ENCODE results near the gene BBS1. TPM values are rescaled to one million over a fixed set of nuclear protein-coding genes. Genes with fewer than 3 reads are reported as not detected.

BBS1 gene
- total RNA-seq, 1 experiment from 2014 or later, result 29.8 TPM

DNA sequence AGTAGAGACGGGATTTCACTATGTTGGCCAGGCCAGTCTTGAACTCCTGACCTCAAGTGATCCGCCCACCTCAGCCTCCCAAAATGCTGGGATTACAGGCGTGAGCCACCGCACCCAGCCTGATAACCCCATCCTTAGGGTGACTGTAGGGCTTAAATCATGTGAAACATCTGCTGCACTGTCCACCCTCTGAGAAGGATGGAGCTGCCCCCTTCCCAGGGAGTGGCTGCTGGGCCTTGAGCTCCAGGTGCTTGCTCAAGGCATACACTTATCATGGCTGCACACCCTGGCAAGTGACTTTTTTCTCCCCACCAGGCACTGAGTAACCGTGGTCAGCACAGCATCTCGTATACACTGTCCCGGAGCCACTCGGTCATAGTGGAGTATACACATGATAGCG is 38.4 kb upstream of the BBS1 start (continued):
- TF ChIP-seq CBX3 (IDR thresholded peaks at IDR 0.05; ENCODE audit: low read depth), result no peak

DNA sequence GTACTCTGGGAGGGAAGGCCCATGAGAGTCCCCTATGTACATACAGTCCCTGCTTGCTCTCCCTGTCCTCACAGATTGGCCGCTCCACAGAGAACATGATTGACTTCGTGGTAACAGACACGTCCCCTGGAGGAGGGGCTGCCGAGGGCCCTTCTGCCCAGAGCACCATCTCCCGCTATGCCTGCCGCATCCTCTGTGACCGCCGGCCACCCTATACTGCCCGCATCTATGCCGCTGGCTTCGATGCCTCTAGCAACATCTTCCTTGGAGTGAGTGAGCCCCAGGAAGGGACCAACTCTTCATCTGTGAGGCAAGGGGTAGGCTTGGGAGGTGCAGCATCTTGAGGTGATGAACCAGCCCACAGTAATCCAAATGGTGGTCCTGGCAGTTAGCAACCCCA is 37.3 kb upstream of the BBS1 start:
- no peaks in the 10 kb centered on the region for H3K9me3 ChIP-seq (ENCODE audit: control insufficient read depth in 1 of 2, insufficient read depth in 1 of 2, low read depth in 1 of 2, low read length in 2 of 2)
- no peaks in the 10 kb centered on the region; a peak in 3 of 4 replicates for H3K4me1 ChIP-seq (ENCODE audit: control insufficient read depth in 1 of 2, insufficient read depth in 2 of 2, low read length in 2 of 2)
- TF ChIP-seq, protein P1, sequence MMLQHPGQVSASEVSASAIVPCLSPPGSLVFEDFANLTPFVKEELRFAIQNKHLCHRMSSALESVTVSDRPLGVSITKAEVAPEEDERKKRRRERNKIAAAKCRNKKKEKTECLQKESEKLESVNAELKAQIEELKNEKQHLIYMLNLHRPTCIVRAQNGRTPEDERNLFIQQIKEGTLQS (IDR thresholded peaks at IDR 0.05), result no peak
- TF ChIP-seq SRF (IDR thresholded peaks at IDR 0.05; ENCODE audit: low read depth) (no peak), ELF1 (IDR thresholded peaks at IDR 0.05; ENCODE audit: borderline replicate concordance, low read depth) (no peak), SIN3A (IDR thresholded peaks at IDR 0.05; ENCODE audit: low read depth) (no peak)
- H3K27ac ChIP-seq (ENCODE audit: low read depth, low read length), result no peak overlapping the region
- no peaks in the 10 kb centered on the region for H3K9me2 ChIP-seq (ENCODE audit: insufficient read depth)
- no TSS peak for BruUV-seq (replicated peaks)
- no peaks in the 10 kb centered on the region; the same call in 1 of the 2 replicates for H3K79me2 ChIP-seq (ENCODE audit: insufficient read depth, low read length)
- H3K27me3 ChIP-seq (ENCODE audit: insufficient read depth, low read length), result no peaks in the 10 kb centered on the region
- no peak overlapping the region for H3K4me2 ChIP-seq (ENCODE audit: low read length)
- H3K9ac ChIP-seq (ENCODE audit: low read length), result no peak overlapping the region
- H3K36me3 ChIP-seq (ENCODE audit: control insufficient read depth in 1 of 2, insufficient read depth in 2 of 2, low read length in 2 of 2), result peaks cover 8 to 12% of the 10 kb centered on the region in 2 experiments; a peak in 2 of 4 replicates
- ChIA-PET CTCF (no interaction called here), RAD21 (ENCODE audit: low non-redundant PET in 1 of 2, low total read pairs in 2 of 2, uncharacterized antibody in 2 of 2, unreplicated experiment in 2 of 2) (no interaction called here), POLR2A (no interaction called here)
- DNase-seq (ENCODE audit: low read depth, low spot score) (no peak), ATAC-seq (no peak)
- H3K4me3 ChIP-seq (replicated peaks in 1 of 2; ENCODE audit: low read depth in 1 of 2, low read length in 2 of 2), result no peak overlapping the region
- intact Hi-C loops (cut with micrococcal nuclease), result no loop called here
- no peaks in the 10 kb centered on the region for H4K20me1 ChIP-seq (ENCODE audit: insufficient read depth)
- H2AFZ ChIP-seq (ENCODE audit: low read depth, low read length, poor library complexity, severe bottlenecking), result no peak overlapping the region

DNA sequence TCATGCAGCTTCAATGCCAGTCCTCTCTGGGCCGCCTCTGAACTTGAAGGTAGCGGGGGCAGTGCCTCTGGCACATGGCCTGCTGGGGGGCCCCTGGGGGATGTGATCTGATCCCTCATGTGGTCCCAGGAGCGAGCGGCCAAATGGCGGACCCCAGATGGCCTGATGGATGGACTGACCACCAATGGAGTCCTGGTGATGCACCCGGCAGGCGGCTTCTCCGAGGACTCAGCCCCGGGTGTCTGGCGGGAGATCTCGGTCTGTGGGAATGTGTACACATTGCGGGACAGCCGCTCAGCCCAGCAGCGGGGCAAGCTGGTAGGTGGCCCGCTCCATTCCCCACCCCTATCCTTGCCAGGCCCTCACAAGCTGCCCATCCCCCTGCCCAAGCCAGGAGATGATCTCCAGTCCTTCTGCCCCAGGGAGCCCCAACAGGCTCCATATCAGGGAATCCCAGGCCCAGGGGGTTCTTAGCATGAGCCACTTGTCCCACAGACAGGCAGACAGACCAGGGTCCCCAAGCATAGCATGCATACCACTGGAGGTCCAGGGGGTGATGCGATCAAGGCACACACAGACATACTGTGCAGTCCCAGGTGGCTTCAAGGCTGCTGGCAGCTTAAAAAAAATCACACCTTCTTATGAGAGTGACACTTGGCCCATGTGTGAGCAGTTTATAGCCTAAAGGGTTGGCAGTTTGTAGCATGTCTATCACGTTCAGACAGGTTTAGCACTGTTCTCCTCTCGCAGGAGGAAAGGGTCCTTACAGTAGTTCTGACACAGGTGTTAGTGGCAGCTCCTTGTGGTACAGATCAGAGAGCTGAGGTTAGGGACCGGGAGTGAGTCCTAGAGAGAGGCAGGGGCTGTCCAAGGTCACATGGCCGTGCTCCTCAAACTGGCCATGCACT is 36.6 kb upstream of the BBS1 start:
- Histone ChIP-seq H3K4me1 (ENCODE audit: control insufficient read depth in 1 of 2, insufficient read depth in 2 of 2, low read length in 2 of 2) (peaks cover 0 to 3% of the 10 kb centered on the region in 2 experiments; a peak in 1 of 4 replicates), H3K9ac (ENCODE audit: low read length) (no peak overlapping the region), H2AFZ (ENCODE audit: low read depth, low read length, poor library complexity, severe bottlenecking) (no peak overlapping the region), H3K36me3 (ENCODE audit: control insufficient read depth in 1 of 2, insufficient read depth in 2 of 2, low read length in 2 of 2) (peaks cover 8 to 12% of the 10 kb centered on the region in 2 experiments; a peak in 2 of 4 replicates), H4K20me1 (ENCODE audit: insufficient read depth) (no peaks in the 10 kb centered on the region), H3K9me2 (ENCODE audit: insufficient read depth) (no peaks in the 10 kb centered on the region), H3K4me3 (replicated peaks in 1 of 2; ENCODE audit: low read depth in 1 of 2, low read length in 2 of 2) (no peak overlapping the region), H3K4me2 (ENCODE audit: low read length) (no peak overlapping the region), H3K79me2 (ENCODE audit: insufficient read depth, low read length) (no peaks in the 10 kb centered on the region), H3K27ac (ENCODE audit: low read depth, low read length) (no peak overlapping the region), H3K27me3 (ENCODE audit: insufficient read depth, low read length) (no peaks in the 10 kb centered on the region), H3K9me3 (ENCODE audit: control insufficient read depth in 1 of 2, insufficient read depth in 1 of 2, low read depth in 1 of 2, low read length in 2 of 2) (no peaks in the 10 kb centered on the region)
- intact Hi-C loops (cut with micrococcal nuclease), result no loop called here
- BruUV-seq (replicated peaks), result no TSS peak
- CTCF ChIA-PET, result no interaction called here
- ATAC-seq, result no peak
- RAD21 ChIA-PET (ENCODE audit: low non-redundant PET in 1 of 2, low total read pairs in 2 of 2, uncharacterized antibody in 2 of 2, unreplicated experiment in 2 of 2), result no interaction called here
- POLR2A ChIA-PET, result no interaction called here
- no peak for DNase-seq (ENCODE audit: low read depth, low spot score)
- TF ChIP-seq SP1 (IDR thresholded peaks at IDR 0.05; ENCODE audit: low read depth) (no peak), CEBPB (IDR thresholded peaks at IDR 0.05; ENCODE audit: low read depth) (no peak), ZFX (IDR thresholded peaks at IDR 0.05) (no peak), SRF (IDR thresholded peaks at IDR 0.05; ENCODE audit: low read depth) (no peak), EZH2phosphoT487 (IDR thresholded peaks at IDR 0.05; ENCODE audit: borderline replicate concordance) (no peak), POLR2A (IDR thresholded peaks at IDR 0.05; ENCODE audit: borderline replicate concordance, extremely low read depth, insufficient read depth, insufficient read length) (no peak), RAD21 (IDR thresholded peaks at IDR 0.05; ENCODE audit: low read depth) (no peak), EZH2 (IDR thresholded peaks at IDR 0.05) (no peak), POLR2AphosphoS5 (IDR thresholded peaks at IDR 0.05; ENCODE audit: low read depth, low read length) (no peak)
- TF ChIP-seq, protein P2, sequence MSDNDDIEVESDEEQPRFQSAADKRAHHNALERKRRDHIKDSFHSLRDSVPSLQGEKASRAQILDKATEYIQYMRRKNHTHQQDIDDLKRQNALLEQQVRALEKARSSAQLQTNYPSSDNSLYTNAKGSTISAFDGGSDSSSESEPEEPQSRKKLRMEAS (IDR thresholded peaks at IDR 0.05), result no peak
- TF ChIP-seq, protein P3, sequence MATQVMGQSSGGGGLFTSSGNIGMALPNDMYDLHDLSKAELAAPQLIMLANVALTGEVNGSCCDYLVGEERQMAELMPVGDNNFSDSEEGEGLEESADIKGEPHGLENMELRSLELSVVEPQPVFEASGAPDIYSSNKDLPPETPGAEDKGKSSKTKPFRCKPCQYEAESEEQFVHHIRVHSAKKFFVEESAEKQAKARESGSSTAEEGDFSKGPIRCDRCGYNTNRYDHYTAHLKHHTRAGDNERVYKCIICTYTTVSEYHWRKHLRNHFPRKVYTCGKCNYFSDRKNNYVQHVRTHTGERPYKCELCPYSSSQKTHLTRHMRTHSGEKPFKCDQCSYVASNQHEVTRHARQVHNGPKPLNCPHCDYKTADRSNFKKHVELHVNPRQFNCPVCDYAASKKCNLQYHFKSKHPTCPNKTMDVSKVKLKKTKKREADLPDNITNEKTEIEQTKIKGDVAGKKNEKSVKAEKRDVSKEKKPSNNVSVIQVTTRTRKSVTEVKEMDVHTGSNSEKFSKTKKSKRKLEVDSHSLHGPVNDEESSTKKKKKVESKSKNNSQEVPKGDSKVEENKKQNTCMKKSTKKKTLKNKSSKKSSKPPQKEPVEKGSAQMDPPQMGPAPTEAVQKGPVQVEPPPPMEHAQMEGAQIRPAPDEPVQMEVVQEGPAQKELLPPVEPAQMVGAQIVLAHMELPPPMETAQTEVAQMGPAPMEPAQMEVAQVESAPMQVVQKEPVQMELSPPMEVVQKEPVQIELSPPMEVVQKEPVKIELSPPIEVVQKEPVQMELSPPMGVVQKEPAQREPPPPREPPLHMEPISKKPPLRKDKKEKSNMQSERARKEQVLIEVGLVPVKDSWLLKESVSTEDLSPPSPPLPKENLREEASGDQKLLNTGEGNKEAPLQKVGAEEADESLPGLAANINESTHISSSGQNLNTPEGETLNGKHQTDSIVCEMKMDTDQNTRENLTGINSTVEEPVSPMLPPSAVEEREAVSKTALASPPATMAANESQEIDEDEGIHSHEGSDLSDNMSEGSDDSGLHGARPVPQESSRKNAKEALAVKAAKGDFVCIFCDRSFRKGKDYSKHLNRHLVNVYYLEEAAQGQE (IDR thresholded peaks at IDR 0.05; ENCODE audit: low read depth), result no peak
